T-cell (primary cell): ENCODE data around the gene SLK. TPM values are rescaled to one million over a fixed set of nuclear protein-coding genes. Genes with fewer than 3 reads are reported as not detected.

Source experiments
- ATAC-seq, 4 experiments: fragments of 200-7000 bp in 3 of 4; fragments of 150-1000 bp in 1 of 4; cut with Tn5 transposase; replicated peaks in 1 of 4; 1 replicate in 3 of 4; 2 replicates in 1 of 4; pipeline ENCODE4 v1.10.0; 2021; ENCODE audit warnings: moderate library complexity in 3 of 4, mild to moderate bottlenecking in 2 of 4, moderate number of reproducible peaks in 1 of 4
- CTCF ChIA-PET, 2 donors: fragments of 300-600 bp; sonication (Branson Sonifier 250); formaldehyde crosslinking; loops; one replicate each; lab custom pipeline; 2022; ENCODE audit warnings: antibody characterized with exemption in 2 of 2; lab: Charles Lee
- POLR2A ChIA-PET, 2 donors: fragments of 300-600 bp; sonication (Branson Sonifier 250); formaldehyde crosslinking; loops; one replicate each; lab custom pipeline; 2022; ENCODE audit warnings: antibody characterized with exemption in 2 of 2; lab: Charles Lee
- DNase-seq, 35 experiments: peaks; one replicate each; pipeline versions ENCODE4 v3.0.0 to v3.0.0-alpha.2; 2013 to 2023
- H3K27ac ChIP-seq: one replicate; pipeline ENCODE4 v1.5.1; 2013; ENCODE audit warnings: low read length
- H3K27me3 ChIP-seq, 2 experiments: replicated peaks in 1 of 2; 1 replicate in 1 of 2; 2 replicates in 1 of 2; pipeline versions ENCODE4 v1.6.1 to v1.7.0; 2013; ENCODE audit warnings: low read length in 1 of 2, mixed read lengths in 1 of 2; ENCODE audit not compliant: control insufficient read depth in 2 of 2, insufficient read depth in 2 of 2; ENCODE audit errors: extremely low read depth in 1 of 2
- H3K36me3 ChIP-seq, 2 donors: 1 replicate in 1 of 2; 2 replicates in 1 of 2; pipeline versions ENCODE4 v1.6.1 to v1.7.0; 2013; ENCODE audit warnings: low read length in 1 of 2; ENCODE audit not compliant: control insufficient read depth in 2 of 2, insufficient read depth in 1 of 2; ENCODE audit errors: extremely low read depth in 1 of 2
- H3K4me1 ChIP-seq, 2 experiments: 1 replicate in 1 of 2; 2 replicates in 1 of 2; pipeline versions ENCODE4 v1.6.1 to v1.7.0; 2013; ENCODE audit warnings: low read length in 2 of 2, mixed read lengths in 1 of 2; ENCODE audit not compliant: insufficient read depth in 2 of 2, control insufficient read depth in 1 of 2; ENCODE audit errors: extremely low read depth in 1 of 2
- H3K4me3 ChIP-seq, 2 donors: 1 replicate in 1 of 2; 2 replicates in 1 of 2; pipeline versions ENCODE4 v1.5.1 to v1.7.0; 2013; ENCODE audit warnings: mild to moderate bottlenecking in 2 of 2, low read length in 1 of 2, moderate library complexity in 1 of 2; ENCODE audit not compliant: control insufficient read depth in 1 of 2; ENCODE audit errors: extremely low read depth in 1 of 2
- H3K9me3 ChIP-seq: 2 replicates; pipeline ENCODE4 v1.7.0; 2013
- H3K27ac Mint-ChIP-seq, 2 donors: one replicate each; pipeline ENCODE4 v1.8.0; 2020 to 2021; ENCODE audit warnings: mild to moderate bottlenecking in 2 of 2, mixed read lengths in 2 of 2
- H3K27me3 Mint-ChIP-seq, 2 donors: one replicate each; pipeline ENCODE4 v1.8.0; 2021 to 2022; ENCODE audit warnings: mixed read lengths in 2 of 2
- H3K36me3 Mint-ChIP-seq: one replicate; pipeline ENCODE4 v1.8.0; 2021; ENCODE audit warnings: mixed read lengths
- H3K4me1 Mint-ChIP-seq, 3 donors: one replicate each; pipeline ENCODE4 v1.8.0; 2020 to 2022; ENCODE audit warnings: mixed read lengths in 3 of 3, mild to moderate bottlenecking in 1 of 3
- H3K4me3 Mint-ChIP-seq, 3 donors: one replicate each; pipeline ENCODE4 v1.8.0; 2020 to 2022; ENCODE audit warnings: mild to moderate bottlenecking in 3 of 3, mixed read lengths in 3 of 3, moderate library complexity in 3 of 3
- H3K9me3 Mint-ChIP-seq, 3 donors: one replicate each; pipeline ENCODE4 v1.8.0; 2020 to 2022; ENCODE audit warnings: mixed read lengths in 3 of 3
- WGBS: methylation state at CpG from one replicate; pipeline ENCODE4 v1.1.5; 2013; ENCODE audit warnings: missing lambda C conversion rate; ENCODE audit not compliant: insufficient coverage; 5-methylcytosine and 5-hydroxymethylcytosine counted together
- total RNA-seq, 35 experiments: library from RNA in 6 of 35; stranded (reverse) in 6 of 35; fragments of 120-200 nt in 1 of 35; gene quantifications; one replicate each; pipeline versions ENCODE4 v1.2.1 to v1.2.4 and lab custom pipeline; 2013 to 2026

Gene SLK
- total RNA-seq, 5 donors from 2014 or later (not counting 1 experiment from before 2014, with no cell fraction given), result 20.9 to 30.4 (median 27.3) TPM

DNA sequence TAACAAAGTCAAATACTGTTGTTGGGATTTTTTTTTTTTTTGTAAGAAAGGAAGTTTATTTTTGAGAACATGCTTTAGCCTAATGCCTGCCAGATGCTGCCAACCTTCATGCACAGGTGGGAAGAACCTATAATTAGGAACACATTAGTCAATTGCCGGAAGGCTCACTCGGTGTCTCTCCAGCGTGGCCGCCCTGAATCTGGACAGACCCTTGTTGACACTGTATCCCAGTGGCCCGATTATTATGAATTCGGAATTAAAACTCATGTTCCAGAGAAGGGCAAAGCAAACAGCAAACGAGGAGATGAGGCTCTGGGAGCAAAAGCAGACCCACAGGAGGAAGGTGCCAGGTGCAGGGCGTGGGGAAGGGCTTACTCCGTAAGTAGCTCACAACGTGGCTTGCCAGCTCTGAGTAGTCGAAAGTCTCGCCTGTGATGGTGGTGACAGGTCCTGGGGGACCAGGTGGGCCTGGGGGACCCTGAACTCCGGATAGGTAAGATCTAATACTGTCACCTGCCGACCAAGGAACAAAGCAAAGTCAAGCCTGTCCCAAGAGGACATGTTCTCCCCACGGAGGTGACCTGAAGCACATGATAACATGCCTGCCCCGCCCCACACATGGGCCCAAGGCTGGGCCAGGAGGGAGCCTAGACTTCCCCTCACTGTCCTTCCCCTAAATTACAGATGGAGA, 70.5 kb downstream of the SLK start:
- H3K4me3 ChIP-seq, result no peak overlapping the region
- H3K27ac ChIP-seq, result no peak overlapping the region
- POLR2A ChIA-PET, result no interaction called here
- Mint-ChIP-seq H3K4me1 (no peaks in the 10 kb centered on the region), H3K27me3 (no peaks in the 10 kb centered on the region), H3K9me3 (no peaks in the 10 kb centered on the region), H3K36me3 (no peaks in the 10 kb centered on the region), H3K27ac (no peak overlapping the region), H3K4me3 (no peak overlapping the region)
- H3K27me3 ChIP-seq, result peaks cover 0 to 6% of the 10 kb centered on the region in 2 experiments
- peaks cover 3 to 6% of the 10 kb centered on the region in 2 donors for H3K36me3 ChIP-seq
- no peak for ATAC-seq
- CTCF ChIA-PET, result interaction anchor here in 1 of 2 donors (0.6 kb wide), 1 partner anchor 284 kb away, joined by 17 read pairs; no protein-coding TSS in a partner anchor
- 86% methylated on average over 14 of the region's 16 CpGs for WGBS
- no peak for DNase-seq
- H3K4me1 ChIP-seq, result no peaks in the 10 kb centered on the region
- H3K9me3 ChIP-seq, result no peaks in the 10 kb centered on the region

GRCh38 chr10:104038537-104038936, 71.6 kb downstream of the SLK start:
- 89% methylated on average over 4 of the region's 8 CpGs for WGBS
- no peak overlapping the region for H3K4me3 Mint-ChIP-seq
- Histone ChIP-seq H3K27me3 (peaks cover 0 to 9% of the 10 kb centered on the region in 2 experiments), H3K9me3 (no peaks in the 10 kb centered on the region), H3K4me3 (no peak overlapping the region), H3K27ac (no peak overlapping the region), H3K36me3 (no peaks in the 10 kb centered on the region), H3K4me1 (no peaks in the 10 kb centered on the region)
- no peaks in the 10 kb centered on the region for H3K36me3 Mint-ChIP-seq
- H3K27me3 Mint-ChIP-seq, result no peaks in the 10 kb centered on the region
- H3K9me3 Mint-ChIP-seq, result no peaks in the 10 kb centered on the region
- DNase-seq (no peak), ATAC-seq (no peak)
- H3K27ac Mint-ChIP-seq, result no peak overlapping the region
- ChIA-PET CTCF (no interaction called here), POLR2A (no interaction called here)
- H3K4me1 Mint-ChIP-seq, result no peaks in the 10 kb centered on the region

- 83% methylated on average over 5 of the region's 7 CpGs for WGBS
- no peaks in the 10 kb centered on the region for H3K4me1 ChIP-seq
- H3K9me3 Mint-ChIP-seq, result no peaks in the 10 kb centered on the region
- H3K36me3 ChIP-seq, result no peaks in the 10 kb centered on the region
- no peaks in the 10 kb centered on the region for H3K4me1 Mint-ChIP-seq
- H3K27ac ChIP-seq, result no peak overlapping the region
- no peaks in the 10 kb centered on the region for H3K9me3 ChIP-seq
- no peak for DNase-seq
- H3K27me3 ChIP-seq, result peaks cover 0 to 10% of the 10 kb centered on the region in 2 experiments
- POLR2A ChIA-PET, result no interaction called here
- ATAC-seq, result no peak
- peak overlapping the region in 1 of 2 donors; percentile 17 for H3K27ac Mint-ChIP-seq
- H3K4me3 ChIP-seq, result no peak overlapping the region
- H3K4me3 Mint-ChIP-seq, result no peak overlapping the region
- H3K36me3 Mint-ChIP-seq, result no peaks in the 10 kb centered on the region
- CTCF ChIA-PET, result interaction anchor here in 1 of 2 donors (1.0 kb wide), 1 partner anchor 19 kb away, joined by 3 read pairs; no protein-coding TSS in a partner anchor
- no peaks in the 10 kb centered on the region for H3K27me3 Mint-ChIP-seq
Observed at GRCh38 chr10:104038958-104039752, 72.2 kb downstream of the SLK start.

- 57% methylated on average over 1 of the region's 6 CpGs for WGBS
- Mint-ChIP-seq H3K4me1 (no peaks in the 10 kb centered on the region), H3K4me3 (no peak overlapping the region), H3K36me3 (no peaks in the 10 kb centered on the region), H3K27ac (no peak overlapping the region), H3K27me3 (no peaks in the 10 kb centered on the region), H3K9me3 (no peaks in the 10 kb centered on the region)
- no peak for ATAC-seq
- H3K4me3 ChIP-seq, result no peak overlapping the region
- no peaks in the 10 kb centered on the region for H3K36me3 ChIP-seq
- no peak for DNase-seq
- CTCF ChIA-PET, result interaction anchor here in 1 of 2 donors (1.0 kb wide), 1 partner anchor 18 kb away, joined by 3 read pairs; no protein-coding TSS in a partner anchor
- no peaks in the 10 kb centered on the region for H3K9me3 ChIP-seq
- peaks cover 0 to 12% of the 10 kb centered on the region in 2 experiments for H3K27me3 ChIP-seq
- POLR2A ChIA-PET, result no interaction called here
- H3K27ac ChIP-seq, result no peak overlapping the region
- H3K4me1 ChIP-seq, result no peaks in the 10 kb centered on the region
Observed at GRCh38 chr10:104040382-104040781, 73.4 kb downstream of the SLK start.

GRCh38 chr10:104040862-104041789, 74.2 kb downstream of the SLK start:
- Histone ChIP-seq H3K4me1 (no peaks in the 10 kb centered on the region), H3K4me3 (no peak overlapping the region), H3K9me3 (no peaks in the 10 kb centered on the region), H3K27me3 (peaks cover 0 to 16% of the 10 kb centered on the region in 2 experiments), H3K36me3 (no peaks in the 10 kb centered on the region), H3K27ac (no peak overlapping the region)
- Mint-ChIP-seq H3K36me3 (no peaks in the 10 kb centered on the region), H3K9me3 (no peaks in the 10 kb centered on the region), H3K4me3 (no peak overlapping the region), H3K27ac (no peak overlapping the region), H3K4me1 (no peaks in the 10 kb centered on the region), H3K27me3 (no peaks in the 10 kb centered on the region)
- no peak for DNase-seq
- WGBS, result 92% methylated on average over 2 of the region's 9 CpGs
- ChIA-PET POLR2A (no interaction called here), CTCF (no interaction called here)
- ATAC-seq, result no peak
